K562 (cell line): Measurements from ENCODE around the gene IRF3. TPM values are rescaled to one million over a fixed set of nuclear protein-coding genes. Genes with fewer than 3 reads are reported as not detected.

Source experiments
- ATAC-seq: fragments of 200-7000 bp; cut with Tn5 transposase; 3 replicates; pipeline ENCODE4 v1.9.1; 2020; ENCODE audit warnings: moderate library complexity
- BruUV-seq: library from RNA; stranded (reverse); fragments of 400-500 nt; replicated peaks from 2 replicates; lab custom pipeline; 2021; lab: Mats Ljungman, UMichigan
- CTCF ChIA-PET: fragments of 300-600 bp; formaldehyde crosslinking; extraction: SDS; loops from one replicate; lab custom pipeline; 2021; ENCODE audit warnings: low intra/inter-chr PET ratio; lab: Yijun Ruan, JAX
- POLR2A ChIA-PET: fragments of 300-600, 350-650 bp; sonication (Branson Sonifier 250); formaldehyde crosslinking; extraction: SDS; loops from one replicate; lab custom pipeline; 2021; ENCODE audit warnings: antibody characterized with exemption, inconsistent platforms; lab: Yijun Ruan, JAX
- DNase-seq, 4 experiments: peaks; one replicate each; pipeline versions ENCODE4 v3.0.0 to v3.0.0-alpha.2; 2011 to 2018; ENCODE audit warnings: low spot score in 3 of 4, mixed read lengths in 3 of 4; ENCODE audit errors: extremely low read depth in 1 of 4
- FAIRE-seq: peaks from 2 replicates; lab custom pipeline; 2011; peaks lifted over from hg19 to GRCh38; lab: Jason Lieb, UNC
- H2AFZ ChIP-seq: 2 replicates; pipeline ENCODE4 v1.6.0; 2011; ENCODE audit warnings: low read depth, low read length, control low read depth, inconsistent platforms
- H3K27ac ChIP-seq: fragments of 200-600 bp; 3 replicates; pipeline ENCODE4 v1.8.0; 2011; ENCODE audit warnings: low read depth, mild to moderate bottlenecking, control low read depth, inconsistent platforms, low read length, moderate library complexity, mixed read lengths; ENCODE audit errors: extremely low read depth
- H3K27me3 ChIP-seq, 2 experiments: fragments of 300-600 bp in 1 of 2; 2 replicates in 1 of 2; 3 replicates in 1 of 2; pipeline versions ENCODE4 v1.6.0 to v1.8.0; 2011; ENCODE audit warnings: inconsistent platforms in 2 of 2, low read length in 2 of 2, mild to moderate bottlenecking in 1 of 2, mixed read lengths in 1 of 2, moderate library complexity in 1 of 2; ENCODE audit not compliant: control insufficient read depth in 2 of 2, insufficient read depth in 2 of 2
- H3K36me3 ChIP-seq: fragments of 300-600 bp; 3 replicates; pipeline ENCODE4 v1.8.0; 2011; ENCODE audit warnings: mild to moderate bottlenecking, low read length, inconsistent platforms; ENCODE audit not compliant: control insufficient read depth, insufficient read depth
- H3K4me1 ChIP-seq, 2 experiments: fragments of 200-600 bp in 1 of 2; replicated peaks in 1 of 2; 2 replicates in 1 of 2; 3 replicates in 1 of 2; pipeline versions ENCODE4 v1.5.1 to v1.8.0; 2011; ENCODE audit warnings: inconsistent platforms in 2 of 2, low read length in 2 of 2, mild to moderate bottlenecking in 1 of 2, mixed read lengths in 1 of 2, moderate library complexity in 1 of 2; ENCODE audit not compliant: control insufficient read depth in 2 of 2, insufficient read depth in 2 of 2
- H3K4me2 ChIP-seq: 2 replicates; pipeline ENCODE4 v1.6.1; 2011; ENCODE audit warnings: low read length, control low read depth, inconsistent platforms, mixed read lengths; ENCODE audit not compliant: insufficient read depth
- H3K4me3 ChIP-seq: fragments of 200-600 bp; sonication (generic), shearing (Covaris generic); 2 replicates; pipeline ENCODE4 v1.5.1; 2016; ENCODE audit warnings: control low read depth, inconsistent platforms
- H3K79me2 ChIP-seq: fragments of 200-600 bp; 3 replicates; pipeline ENCODE4 v1.8.0; 2011; ENCODE audit warnings: low read length, inconsistent platforms; ENCODE audit not compliant: control insufficient read depth, insufficient read depth
- H3K9ac ChIP-seq, 2 experiments: 2 replicates each; pipeline versions ENCODE4 v1.6.0 to v1.6.1; 2011; ENCODE audit warnings: low read depth in 2 of 2, low read length in 2 of 2, control low read depth in 1 of 2, inconsistent platforms in 1 of 2, mild to moderate bottlenecking in 1 of 2, mixed read lengths in 1 of 2; ENCODE audit not compliant: insufficient read depth in 1 of 2
- H3K9me1 ChIP-seq: one replicate; pipeline ENCODE4 v1.6.0; 2011; ENCODE audit warnings: inconsistent platforms, mild to moderate bottlenecking, low read length, moderate library complexity; ENCODE audit not compliant: control insufficient read depth, insufficient read depth
- H3K9me3 ChIP-seq: replicated peaks from 2 replicates; pipeline ENCODE4 v1.5.1; 2011; ENCODE audit warnings: low read depth, low read length, inconsistent platforms; ENCODE audit not compliant: control insufficient read depth, insufficient read depth
- H4K20me1 ChIP-seq: replicated peaks from 2 replicates; pipeline ENCODE4 v1.6.1; 2011; ENCODE audit warnings: low read length, inconsistent platforms, mixed read lengths; ENCODE audit not compliant: control insufficient read depth, insufficient read depth
- BCL6 ChIP-seq: fragments of 250-450 bp; sonication (Bioruptor Pico); IDR thresholded peaks from 2 replicates; pipeline ENCODE4 v1.4.0; 2020
- CREB1 ChIP-seq, 2 experiments: sonication (generic) in 1 of 2; formaldehyde crosslinking in 1 of 2; IDR thresholded peaks; 2 replicates each; pipeline versions ENCODE4 v1.6.1 to v1.8.0; 2012 to 2022; ENCODE audit warnings: inconsistent platforms in 1 of 2, mild to moderate bottlenecking in 1 of 2, missing genetic modification reagents in 1 of 2, moderate library complexity in 1 of 2
- FOXA1 ChIP-seq: fragments of 450-650 bp; IDR thresholded peaks from 2 replicates; pipeline ENCODE4 v1.6.1; 2016; ENCODE audit warnings: mild to moderate bottlenecking, borderline replicate concordance
- FOXK1 ChIP-seq: sonication (generic); formaldehyde crosslinking; IDR thresholded peaks from 2 replicates; pipeline ENCODE4 v1.8.0; 2022; ENCODE audit warnings: missing genetic modification reagents, mild to moderate bottlenecking, borderline replicate concordance
- GTF2E2 ChIP-seq: fragments of 200-800 bp; sonication (Bioruptor generic); IDR thresholded peaks from 2 replicates; pipeline ENCODE4 v1.6.1; 2016; ENCODE audit warnings: missing genetic modification characterization, missing compliant biosample characterization
- KAT2B ChIP-seq: IDR thresholded peaks from one replicate; pipeline ENCODE4 v1.6.1; 2012; ENCODE audit warnings: low read depth, mild to moderate bottlenecking, control low read depth, inconsistent platforms, low read length, moderate library complexity
- MBD2 ChIP-seq: sonication (generic); IDR thresholded peaks from 2 replicates; pipeline ENCODE4 v1.6.1; 2016; ENCODE audit warnings: low read depth, borderline replicate concordance
- POLR2G ChIP-seq: fragments of 200-400 bp; formaldehyde crosslinking; IDR thresholded peaks from 2 replicates; pipeline ENCODE4 v1.6.1; 2017; ENCODE audit warnings: low read depth, mild to moderate bottlenecking, antibody characterized with exemption, low read length, moderate library complexity
- PURB ChIP-seq: sonication (generic); formaldehyde crosslinking; IDR thresholded peaks from 2 replicates; pipeline ENCODE4 v1.9.0; 2021; ENCODE audit warnings: low read depth, mild to moderate bottlenecking, missing genetic modification reagents
- SMAD4 ChIP-seq: fragments of 250-450 bp; sonication (Bioruptor Pico); conservative IDR thresholded peaks from 2 replicates; pipeline ENCODE4 v1.8.0; 2021; ENCODE audit warnings: inconsistent platforms, mild to moderate bottlenecking, moderate library complexity
- STAT5B ChIP-seq: fragments of 250-450 bp; sonication (Bioruptor Pico); IDR thresholded peaks from 2 replicates; pipeline ENCODE4 v1.8.0; 2021; ENCODE audit warnings: mild to moderate bottlenecking, inconsistent platforms
- ZFPM2 ChIP-seq: fragments of 250-450 bp; sonication (Bioruptor Pico); IDR thresholded peaks from 2 replicates; pipeline ENCODE4 v1.5.1; 2022; ENCODE audit warnings: mild to moderate bottlenecking
- ZNF121 ChIP-seq: sonication (generic); formaldehyde crosslinking; conservative IDR thresholded peaks from 2 replicates; pipeline ENCODE4 v1.8.0; 2022; ENCODE audit warnings: missing genetic modification reagents
- ZNF639 ChIP-seq, 2 experiments: fragments of 200-800 bp in 1 of 2; sonication (Bioruptor generic) in 1 of 2; sonication (generic) in 1 of 2; formaldehyde crosslinking in 1 of 2; IDR thresholded peaks in 1 of 2; conservative IDR thresholded peaks in 1 of 2; 2 replicates each; pipeline versions ENCODE4 v1.5.0 to v1.6.1; 2016 to 2020; ENCODE audit warnings: missing compliant biosample characterization in 1 of 2, missing genetic modification characterization in 1 of 2, missing genetic modification reagents in 1 of 2
- WGBS: fragments of 100-300 bp; shearing (Covaris generic); methylation state at CpG from one replicate; pipeline ENCODE4 v1.1.6; 2016; ENCODE audit warnings: low coverage, mixed read lengths; ENCODE audit not compliant: insufficient coverage; ENCODE audit errors: missing lambda C conversion rate; 5-methylcytosine and 5-hydroxymethylcytosine counted together
- in situ Hi-C: fragments of 300-500 bp; cut with MboI; formaldehyde crosslinking; loops from 4 replicates; pipeline ENCODE4 v1.15.0; 2018; ENCODE audit warnings: inconsistent platforms, mixed read lengths
- intact Hi-C: fragments of 100-400 bp; cut with micrococcal nuclease; formaldehyde crosslinking; loops from 2 replicates; pipeline ENCODE4 v1.14.2; 2022
- polyA plus RNA-seq, 8 experiments: library from polyadenylated mRNA; depleted of rRNA in 4 of 8; stranded (reverse) in 5 of 8; unstranded in 3 of 8; fragments of >200 nt; fragmentation: Nextera tagmentation in 2 of 8; fragmentation: Illumina TruSeq in 1 of 8; extraction: Ambion mirVana in 2 of 8; extraction: Trizol in 1 of 8; gene quantifications; 2 replicates each; pipeline versions ENCODE4 v1.2.1 to v1.2.3, GENCODE V29; 2011 to 2014; ENCODE audit warnings: inconsistent platforms in 1 of 8, missing spikeins in 1 of 8
- total RNA-seq, 7 experiments: library from RNA; depleted of rRNA in 6 of 7; stranded (reverse); fragments of >200 nt in 6 of 7; fragmentation: Illumina TruSeq in 2 of 7; extraction: Trizol in 2 of 7; gene quantifications; 2 replicates each; pipeline versions ENCODE4 v1.2.1 to v1.2.3, GENCODE V29; 2011 to 2021; ENCODE audit warnings: low replicate concordance in 1 of 7

The IRF3 gene
- total and polyA plus RNA-seq, 9 of the 15 experiments (the other 6 are each of a cell fraction or from before 2014, with no cell fraction given): 7.5 to 145 (median 65.4) TPM

- no peak overlapping the region for H3K27ac ChIP-seq
- ATAC-seq: no peak
- CTCF ChIA-PET: no interaction called here
Observed at GRCh38 chr19:49655570-49656455, 9.8 kb downstream of the IRF3 start.

GRCh38 chr19:49654581-49654980, 11.1 kb downstream of the IRF3 start:
- Histone ChIP-seq H3K9me1 (peaks cover 2% of the 10 kb centered on the region), H3K9me3 (no peaks in the 10 kb centered on the region; the same call in 1 of the 2 replicates), H4K20me1 (0 out of 2 replicates have a peak, but pooled peaks cover 14% of the 10 kb centered on the region), H3K27ac (no peak overlapping the region), H3K27me3 (no peaks in the 10 kb centered on the region), H3K4me3 (no peak overlapping the region), H3K79me2 (no peaks in the 10 kb centered on the region), H3K4me2 (no peak overlapping the region), H2AFZ (no peak overlapping the region), H3K4me1 (peaks cover 0 to 18% of the 10 kb centered on the region in 2 experiments; a peak in 2 of 5 replicates), H3K9ac (no peak overlapping the region), H3K36me3 (peaks cover 89% of the 10 kb centered on the region; the same call in 2 of the 3 replicates)
- intact Hi-C loops (no loop called here), in situ Hi-C loops (no loop called here)
- no peak for FAIRE-seq
- POLR2A ChIA-PET: interaction anchor here (1.0 to 4.8 kb wide), 5 partner anchors 12 to 21 kb away, joined by 4 to 28 read pairs (median 13); partner anchors contain the start of genes BCL2L12, IRF3, RRAS and SCAF1
- WGBS: 100% methylated on average over 4 of the region's 10 CpGs
- no TSS peak for BruUV-seq
- ATAC-seq: no peak
- no peak for DNase-seq
- CTCF ChIA-PET: no interaction called here
- no peak for TF ChIP-seq ZNF639 (CRISPR knock-in tag; conservative IDR thresholded peaks at IDR 0.05 in 1 of 2, IDR thresholded peaks at IDR 0.05 in 1 of 2)
- no peak for TF ChIP-seq PURB (CRISPR knock-in tag)
- TF ChIP-seq STAT5B (CRISPR knock-in tag): no peak
- no peak for TF ChIP-seq KAT2B
- TF ChIP-seq SMAD4 (CRISPR knock-in tag): no peak
- no peak for TF ChIP-seq ZFPM2
- no peak for TF ChIP-seq FOXK1
- no peak for TF ChIP-seq GTF2E2 (tag)
- TF ChIP-seq CREB1 (IDR thresholded peaks at IDR 0.05): no peak
- no peak for TF ChIP-seq CREB1 (CRISPR knock-in tag; IDR thresholded peaks at IDR 0.05)
- no peak for TF ChIP-seq MBD2
- TF ChIP-seq BCL6 (CRISPR knock-in tag): no peak

More at GRCh38 chr19:49655570-49656455, 9.8 kb downstream of the IRF3 start:
- Histone ChIP-seq H3K4me2 (no peak overlapping the region), H2AFZ (no peak overlapping the region), H3K27me3 (no peaks in the 10 kb centered on the region), H3K79me2 (no peaks in the 10 kb centered on the region), H3K4me3 (no peak overlapping the region), H3K9me1 (peaks cover 2% of the 10 kb centered on the region), H3K9me3 (peaks cover 2% of the 10 kb centered on the region; the same call in 1 of the 2 replicates), H4K20me1 (0 out of 2 replicates have a peak, but pooled peaks cover 14% of the 10 kb centered on the region), H3K9ac (no peak overlapping the region), H3K36me3 (peaks cover 88% of the 10 kb centered on the region; the same call in 2 of the 3 replicates), H3K4me1 (peaks cover 0 to 18% of the 10 kb centered on the region in 2 experiments; a peak in 2 of 5 replicates)
- intact Hi-C loops (no loop called here), in situ Hi-C loops (no loop called here)
- POLR2A ChIA-PET: interaction anchor here (0.6 to 4.8 kb wide), 7 partner anchors 9 to 216 kb away, joined by 3 to 28 read pairs (median 4); partner anchors contain the start of genes BCL2L12, IRF3, PRRG2 and RRAS
- no TSS peak for BruUV-seq
- TF ChIP-seq POLR2G (peak; percentile 31), FOXA1 (no peak), ZNF121 (CRISPR knock-in tag) (peak; percentile 61)
- FAIRE-seq (no peak), DNase-seq (no peak)
- 88% methylated on average over 22 of the region's 23 CpGs for WGBS
